H1 (cell line): Measurements from ENCODE around the gene LRRC41. TPM values are rescaled to one million over a fixed set of nuclear protein-coding genes. Genes with fewer than 3 reads are reported as not detected.
"Not testable (repeated sequence)": the region's sequence is repeated elsewhere in the genome, so short reads cannot be mapped to it uniquely, and the experiment has no call there.

Experiments used
- CTCF ChIA-PET: fragments of 300-600 bp; sonication (Branson Sonifier 250); formaldehyde crosslinking; loops from one replicate; lab custom pipeline; 2021; ENCODE audit not compliant: partially characterized antibody; lab: Charles Lee
- POLR2A ChIA-PET: fragments of 300-600 bp; sonication (Branson Sonifier 250); formaldehyde crosslinking; loops from one replicate; lab custom pipeline; 2021; ENCODE audit warnings: inconsistent platforms; ENCODE audit not compliant: partially characterized antibody; lab: Charles Lee
- DNase-seq, 2 experiments: peaks; one replicate each; pipeline versions ENCODE4 v3.0.0 to v3.0.0-alpha.2; 2010 to 2022; ENCODE audit warnings: low spot score in 2 of 2, low read depth in 1 of 2, mixed read lengths in 1 of 2
- FAIRE-seq: peaks from 2 replicates; lab custom pipeline; 2011; peaks lifted over from hg19 to GRCh38; lab: Jason Lieb, UNC
- H2AFZ ChIP-seq: 2 replicates; pipeline ENCODE4 v1.8.1; 2012; ENCODE audit warnings: low read length, inconsistent platforms
- H2AK5ac ChIP-seq: 2 replicates; pipeline ENCODE4 v1.6.1; 2013; ENCODE audit warnings: low read depth, low read length
- H2BK120ac ChIP-seq: replicated peaks from 2 replicates; pipeline ENCODE3; 2013; ENCODE audit warnings: low read depth, low read length, inconsistent platforms
- H2BK12ac ChIP-seq: 2 replicates; pipeline ENCODE4 v1.6.1; 2013; ENCODE audit warnings: low read depth, low read length
- H2BK15ac ChIP-seq: 2 replicates; pipeline ENCODE4 v1.6.1; 2013; ENCODE audit warnings: low read length
- H2BK20ac ChIP-seq: 2 replicates; pipeline ENCODE4 v1.6.1; 2013; ENCODE audit warnings: low read length
- H2BK5ac ChIP-seq: 2 replicates; pipeline ENCODE4 v1.6.1; 2013; ENCODE audit warnings: low read depth, low read length
- H3K14ac ChIP-seq: 2 replicates; pipeline ENCODE4 v1.6.1; 2013; ENCODE audit warnings: inconsistent platforms; ENCODE audit not compliant: insufficient read length
- H3K18ac ChIP-seq: 2 replicates; pipeline ENCODE4 v1.6.1; 2013; ENCODE audit warnings: low read length; ENCODE audit errors: extremely low read depth
- H3K23ac ChIP-seq: 2 replicates; pipeline ENCODE4 v1.6.1; 2013; ENCODE audit warnings: inconsistent platforms; ENCODE audit not compliant: insufficient read length
- H3K23me2 ChIP-seq: 2 replicates; pipeline ENCODE4 v1.6.1; 2013; ENCODE audit warnings: low read depth, low read length
- H3K27ac ChIP-seq: 2 replicates; pipeline ENCODE4 v1.6.1; 2011; ENCODE audit warnings: low read depth, low read length, inconsistent platforms
- H3K27me3 ChIP-seq, 4 experiments: replicated peaks in 1 of 4; 1 replicate in 1 of 4; 2 replicates in 3 of 4; pipeline versions ENCODE4 v1.6.1 to v1.8.1; 2011 to 2013; ENCODE audit warnings: low read length in 3 of 4, mild to moderate bottlenecking in 3 of 4, inconsistent platforms in 2 of 4, mixed read lengths in 2 of 4, moderate library complexity in 1 of 4; ENCODE audit not compliant: control insufficient read depth in 3 of 4, insufficient read depth in 3 of 4; ENCODE audit errors: extremely low read depth in 1 of 4
- H3K36me3 ChIP-seq, 4 experiments: 2 replicates each; pipeline versions ENCODE4 v1.6.1 to v1.8.1; 2011 to 2013; ENCODE audit warnings: mild to moderate bottlenecking in 4 of 4, low read length in 3 of 4, moderate library complexity in 2 of 4, control low read depth in 1 of 4, inconsistent platforms in 1 of 4; ENCODE audit not compliant: insufficient read depth in 4 of 4, control insufficient read depth in 2 of 4
- H3K4ac ChIP-seq: replicated peaks from 2 replicates; pipeline ENCODE3; 2013; ENCODE audit warnings: low read length, low read depth, mixed read lengths, inconsistent platforms; ENCODE audit not compliant: insufficient read length
- H3K4me1 ChIP-seq, 4 experiments: replicated peaks in 1 of 4; 1 replicate in 1 of 4; 2 replicates in 3 of 4; pipeline versions ENCODE4 v1.6.1 to v1.8.1; 2011 to 2013; ENCODE audit warnings: low read length in 3 of 4, inconsistent platforms in 2 of 4, mixed read lengths in 1 of 4; ENCODE audit not compliant: insufficient read depth in 4 of 4, control insufficient read depth in 3 of 4
- H3K4me2 ChIP-seq, 2 experiments: 2 replicates each; pipeline versions ENCODE4 v1.6.1 to v1.8.1; 2011 to 2013; ENCODE audit warnings: low read depth in 2 of 2, low read length in 2 of 2, control low read depth in 1 of 2, inconsistent platforms in 1 of 2, mild to moderate bottlenecking in 1 of 2; ENCODE audit not compliant: insufficient read depth in 1 of 2
- H3K4me3 ChIP-seq, 4 experiments: fragments of 200-600, 300-600 bp in 1 of 4; sonication (generic), shearing (Covaris generic), sonication (Bioruptor Twin) in 1 of 4; 2 replicates each; pipeline versions ENCODE4 v1.5.1 to v1.8.1; 2011 to 2016; ENCODE audit warnings: low read length in 4 of 4, low read depth in 3 of 4, control low read depth in 2 of 4, inconsistent platforms in 2 of 4, mild to moderate bottlenecking in 2 of 4, mixed read lengths in 1 of 4, moderate library complexity in 1 of 4; ENCODE audit not compliant: insufficient read depth in 2 of 4; ENCODE audit errors: extremely low read depth in 1 of 4
- H3K56ac ChIP-seq: replicated peaks from 2 replicates; pipeline ENCODE3; 2013; ENCODE audit warnings: low read depth, mild to moderate bottlenecking, mixed read lengths, low read length, inconsistent platforms; ENCODE audit not compliant: insufficient read length
- H3K79me1 ChIP-seq: 2 replicates; pipeline ENCODE4 v1.6.1; 2013; ENCODE audit warnings: low read depth, low read length, control low read depth
- H3K79me2 ChIP-seq, 2 experiments: 2 replicates each; pipeline versions ENCODE4 v1.6.1 to v1.8.1; 2012 to 2013; ENCODE audit warnings: low read length in 2 of 2, mild to moderate bottlenecking in 2 of 2, inconsistent platforms in 1 of 2; ENCODE audit not compliant: insufficient read depth in 2 of 2, control insufficient read depth in 1 of 2
- H3K9ac ChIP-seq, 4 experiments: replicated peaks in 1 of 4; 1 replicate in 1 of 4; 2 replicates in 3 of 4; pipeline versions ENCODE4 v1.6.1 to v1.8.1; 2011 to 2013; ENCODE audit warnings: low read depth in 3 of 4, low read length in 3 of 4, control low read depth in 2 of 4, mild to moderate bottlenecking in 2 of 4, moderate library complexity in 2 of 4, inconsistent platforms in 1 of 4; ENCODE audit errors: extremely low read depth in 1 of 4
- H3K9me3 ChIP-seq, 2 experiments: 2 replicates each; pipeline versions ENCODE4 v1.6.1 to v1.8.1; 2012 to 2013; ENCODE audit warnings: mild to moderate bottlenecking in 2 of 2, moderate library complexity in 2 of 2, control low read depth in 1 of 2, inconsistent platforms in 1 of 2, low read depth in 1 of 2, low read length in 1 of 2, mixed read lengths in 1 of 2; ENCODE audit not compliant: insufficient read depth in 2 of 2
- H4K20me1 ChIP-seq, 2 experiments: replicated peaks in 1 of 2; 2 replicates each; pipeline versions ENCODE3 to v1.8.1; 2011 to 2013; ENCODE audit warnings: inconsistent platforms in 2 of 2, low read length in 2 of 2, mild to moderate bottlenecking in 1 of 2; ENCODE audit not compliant: insufficient read depth in 2 of 2, control insufficient read depth in 1 of 2
- H4K5ac ChIP-seq: 2 replicates; pipeline ENCODE4 v1.6.1; 2013; ENCODE audit warnings: low read length, low read depth, mixed read lengths, inconsistent platforms; ENCODE audit not compliant: insufficient read length
- H4K8ac ChIP-seq: 2 replicates; pipeline ENCODE4 v1.8.0; 2013; ENCODE audit warnings: mild to moderate bottlenecking, moderate library complexity, low read length, inconsistent platforms; ENCODE audit not compliant: insufficient read depth; ENCODE audit errors: extremely low read depth
- H4K91ac ChIP-seq: replicated peaks from 2 replicates; pipeline ENCODE3; 2013; ENCODE audit warnings: low read length, mixed read lengths, inconsistent platforms; ENCODE audit not compliant: insufficient read length
- WGBS, 2 experiments: shearing (Covaris generic) in 1 of 2; methylation state at CpG; one replicate each; pipeline versions ENCODE4 v1.1.6 to v1.1.7; 2013 to 2015; ENCODE audit warnings: low lambda C conversion rate in 2 of 2, mixed read lengths in 2 of 2, inconsistent platforms in 1 of 2, low coverage in 1 of 2, missing lambda C conversion rate in 1 of 2; ENCODE audit not compliant: insufficient replicate concordance in 2 of 2, insufficient coverage in 1 of 2, insufficient read length in 1 of 2; ENCODE audit errors: extremely low coverage in 1 of 2, missing lambda C conversion rate in 1 of 2; 5-methylcytosine and 5-hydroxymethylcytosine counted together
- polyA plus RNA-seq, 7 experiments: library from polyadenylated mRNA; depleted of rRNA in 3 of 7; stranded (reverse) in 5 of 7; unstranded in 2 of 7; fragments of >200 nt in 5 of 7; fragments of 200-250 nt in 2 of 7; gene quantifications; 1 replicate in 5 of 7; 2 replicates in 1 of 7; 4 replicates in 1 of 7; pipeline versions ENCODE4 v1.2.1 to v1.2.3, GENCODE V29; 2011 to 2013; ENCODE audit warnings: missing spikeins in 2 of 7, mixed read lengths in 2 of 7
- total RNA-seq: library from RNA; stranded (reverse); fragmentation: NEBNext Ultra II Directional; extraction: Animal tissue kit (Norgen Biotek cat#: 25700); gene quantifications from 2 replicates; pipeline ENCODE4 v1.2.1, GENCODE V29; 2021

Gene LRRC41
- total and polyA plus RNA-seq, 2 of the 8 experiments (the other 6 are each of a cell fraction or from before 2014, with no cell fraction given), result 36.8 to 51.2 TPM

DNA sequence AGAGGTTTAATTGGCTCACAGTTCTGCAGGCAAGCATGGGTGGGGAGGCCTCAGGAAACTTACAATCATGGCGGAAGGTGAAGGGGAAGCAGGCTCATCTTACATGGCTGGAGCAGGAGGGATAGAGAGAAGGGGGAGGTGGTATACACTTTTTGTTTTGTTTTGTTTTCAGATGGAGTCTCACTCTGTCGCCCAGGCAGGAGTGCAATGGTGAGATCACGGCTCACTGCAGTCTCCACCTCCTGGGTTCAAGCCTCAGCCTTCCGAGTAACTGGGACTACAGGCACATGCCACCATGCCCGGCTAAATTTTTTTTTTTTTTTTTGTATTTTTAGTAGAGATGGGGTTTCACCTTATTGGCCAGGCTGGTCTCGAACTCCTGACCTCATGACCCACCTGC, 18.8 kb upstream of the LRRC41 start:
- H3K79me1 ChIP-seq, H2AFZ ChIP-seq, H3K4ac ChIP-seq, H3K18ac ChIP-seq, FAIRE-seq, CTCF ChIA-PET, H3K4me1 ChIP-seq, H2BK5ac ChIP-seq, H3K9ac ChIP-seq, H3K14ac ChIP-seq, H3K23me2 ChIP-seq, H2BK120ac ChIP-seq, H3K27ac ChIP-seq, H3K79me2 ChIP-seq, H4K91ac ChIP-seq, H3K9me3 ChIP-seq, H3K36me3 ChIP-seq, H3K23ac ChIP-seq, DNase-seq, H3K27me3 ChIP-seq, H3K4me3 ChIP-seq, H4K5ac ChIP-seq, H2BK20ac ChIP-seq, H4K8ac ChIP-seq, H2AK5ac ChIP-seq, H4K20me1 ChIP-seq, H3K56ac ChIP-seq, H2BK15ac ChIP-seq, H3K4me2 ChIP-seq, POLR2A ChIA-PET, H2BK12ac ChIP-seq: not testable (repeated sequence)
- 88% methylated on average over 6 of the region's 6 CpGs; no CpG with 5 or more reads in 1 of the 2 experiments for WGBS, 2 experiments
